PC-9 (cell line): ENCODE measurements around the gene PTPRM. TPM values are rescaled to one million over a fixed set of nuclear protein-coding genes. Genes with fewer than 3 reads are reported as not detected.

ENCODE experiments used
- BruUV-seq: library from RNA; stranded (reverse); fragments of 400-500 nt; replicated peaks from 2 replicates; lab custom pipeline; 2021; lab: Mats Ljungman, UMichigan
- CTCF ChIA-PET: fragments of 300-600 bp; sonication (Branson Sonifier 250); formaldehyde crosslinking; loops from one replicate; lab custom pipeline; 2022; ENCODE audit warnings: antibody characterized with exemption; lab: Charles Lee
- POLR2A ChIA-PET: fragments of 300-600 bp; sonication (Branson Sonifier 250); formaldehyde crosslinking; loops from one replicate; lab custom pipeline; 2022; ENCODE audit warnings: antibody characterized with exemption; ENCODE audit not compliant: unreplicated experiment; lab: Charles Lee
- DNase-seq, 2 experiments: peaks; one replicate each; pipeline versions ENCODE4 v3.0.0 to v3.0.0-alpha.2; 2015 to 2022; ENCODE audit warnings: mixed read lengths in 1 of 2
- H2AFZ ChIP-seq: fragments of 200-600 bp; sonication (generic); 2 replicates; pipeline ENCODE4 v1.8.1; 2017; ENCODE audit warnings: antibody characterized with exemption
- H3F3A ChIP-seq: fragments of 200-600 bp; sonication (generic); 2 replicates; pipeline ENCODE4 v1.8.1; 2017; ENCODE audit warnings: antibody characterized with exemption, mild to moderate bottlenecking, low read depth; ENCODE audit not compliant: insufficient read depth
- H3K27ac ChIP-seq: fragments of 200-600 bp; sonication (generic); 2 replicates; pipeline ENCODE4 v1.6.1; 2016; ENCODE audit warnings: mixed run types
- H3K27me3 ChIP-seq: fragments of 200-600 bp; sonication (generic); 2 replicates; pipeline ENCODE4 v1.6.1; 2016; ENCODE audit warnings: low read depth, mixed run types; ENCODE audit not compliant: insufficient read depth
- H3K36me3 ChIP-seq: fragments of 200-600 bp; sonication (generic); 2 replicates; pipeline ENCODE4 v1.6.1; 2016; ENCODE audit warnings: low read depth, mixed run types
- H3K4me1 ChIP-seq: fragments of 200-600 bp; sonication (generic); replicated peaks from 2 replicates; pipeline ENCODE4 v1.6.1; 2016; ENCODE audit warnings: mixed run types; ENCODE audit not compliant: insufficient read depth
- H3K4me2 ChIP-seq: fragments of 200-600 bp; sonication (generic); 2 replicates; pipeline ENCODE4 v1.6.1; 2017; ENCODE audit warnings: mixed run types
- H3K4me3 ChIP-seq: fragments of 200-600 bp; sonication (generic); 2 replicates; pipeline ENCODE4 v1.6.1; 2016; ENCODE audit warnings: mixed run types
- H3K79me2 ChIP-seq: fragments of 200-600 bp; sonication (generic); 2 replicates; pipeline ENCODE4 v1.6.1; 2017; ENCODE audit warnings: low read depth, mixed run types
- H3K9me2 ChIP-seq: fragments of 200-600 bp; sonication (generic); 2 replicates; pipeline ENCODE4 v1.8.1; 2017; ENCODE audit warnings: mild to moderate bottlenecking; ENCODE audit not compliant: insufficient read depth
- H3K9me3 ChIP-seq: fragments of 200-600 bp; sonication (generic); 2 replicates; pipeline ENCODE4 v1.8.1; 2016; ENCODE audit warnings: low read depth; ENCODE audit not compliant: insufficient read depth
- H4K20me1 ChIP-seq: fragments of 200-600 bp; sonication (generic); 2 replicates; pipeline ENCODE4 v1.8.1; 2017; ENCODE audit not compliant: insufficient read depth
- EZH2 ChIP-seq: fragments of 200-600 bp; sonication (generic); IDR thresholded peaks from 2 replicates; pipeline ENCODE4 v1.8.0; 2017; ENCODE audit warnings: antibody characterized with exemption, low read depth
- intact Hi-C: fragments of 100-400 bp; cut with micrococcal nuclease; formaldehyde crosslinking; loops from one replicate; pipeline ENCODE4 v1.10.0; 2022; ENCODE audit not compliant: unreplicated experiment
- total RNA-seq: library from RNA; stranded (reverse); gene quantifications from 2 replicates; pipeline ENCODE4 v1.2.3, GENCODE V29; 2021
- TF ChIP-seq, protein P1 (sequence below): fragments of 200-600 bp; sonication (generic); conservative IDR thresholded peaks from 2 replicates; pipeline ENCODE4 v1.6.1; 2017; ENCODE audit warnings: mixed run types, antibody characterized with exemption, mild to moderate bottlenecking, moderate library complexity

Gene PTPRM
- total RNA-seq, 1 experiment from 2014 or later: 32.5 TPM

DNA sequence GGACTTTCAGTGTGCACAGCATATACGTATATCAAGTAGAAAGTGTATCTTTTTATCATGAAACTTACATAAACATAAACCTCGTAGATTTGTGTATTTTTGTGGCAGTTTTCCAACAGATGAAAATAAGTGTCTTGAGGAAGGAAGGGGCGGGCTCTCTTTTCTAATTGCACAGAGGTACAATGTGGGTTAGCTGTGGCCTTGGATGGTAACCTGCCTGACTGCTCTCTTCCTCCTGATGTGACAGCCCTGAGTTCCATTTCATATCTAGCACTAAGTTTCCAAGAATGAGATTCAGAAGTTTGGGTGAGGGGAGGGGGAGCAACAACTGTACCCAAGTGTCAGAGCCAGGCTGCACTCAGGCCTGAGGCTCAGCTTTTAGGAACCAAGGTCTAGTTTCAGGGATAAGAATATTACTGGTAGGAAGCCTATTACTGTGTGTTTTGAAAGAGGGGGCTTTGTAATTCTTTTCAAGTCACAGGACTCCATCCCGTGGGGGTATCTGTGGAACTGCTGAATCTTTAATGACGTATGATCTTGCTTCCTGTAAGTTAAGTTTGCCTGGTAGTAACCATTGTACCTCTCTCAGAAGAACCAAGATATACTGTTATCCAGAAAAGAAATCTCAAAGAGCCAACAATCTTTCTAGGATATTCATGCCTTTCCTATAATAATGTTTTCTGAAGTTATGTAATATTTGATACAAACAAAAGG, 483.7 kb downstream of the PTPRM start:
- H3K27ac ChIP-seq: no peak overlapping the region
- H3K4me3 ChIP-seq: no peak overlapping the region
- no peaks in the 10 kb centered on the region for H3K27me3 ChIP-seq
- BruUV-seq: no TSS peak
- no peak overlapping the region for H3K4me2 ChIP-seq
- CTCF ChIA-PET: no interaction called here
- H3K4me1 ChIP-seq: peaks cover 17% of the 10 kb centered on the region
- intact Hi-C loops: no loop called here
- POLR2A ChIA-PET: no interaction called here
- H3K36me3 ChIP-seq: no peaks in the 10 kb centered on the region
- no peaks in the 10 kb centered on the region for H3K9me3 ChIP-seq
- H3F3A ChIP-seq: no peaks in the 10 kb centered on the region
- H2AFZ ChIP-seq: no peak overlapping the region
- no peaks in the 10 kb centered on the region for H3K9me2 ChIP-seq
- H3K79me2 ChIP-seq: no peaks in the 10 kb centered on the region
- no peaks in the 10 kb centered on the region for H4K20me1 ChIP-seq
- no peak for TF ChIP-seq EZH2
- TF ChIP-seq, protein P1, sequence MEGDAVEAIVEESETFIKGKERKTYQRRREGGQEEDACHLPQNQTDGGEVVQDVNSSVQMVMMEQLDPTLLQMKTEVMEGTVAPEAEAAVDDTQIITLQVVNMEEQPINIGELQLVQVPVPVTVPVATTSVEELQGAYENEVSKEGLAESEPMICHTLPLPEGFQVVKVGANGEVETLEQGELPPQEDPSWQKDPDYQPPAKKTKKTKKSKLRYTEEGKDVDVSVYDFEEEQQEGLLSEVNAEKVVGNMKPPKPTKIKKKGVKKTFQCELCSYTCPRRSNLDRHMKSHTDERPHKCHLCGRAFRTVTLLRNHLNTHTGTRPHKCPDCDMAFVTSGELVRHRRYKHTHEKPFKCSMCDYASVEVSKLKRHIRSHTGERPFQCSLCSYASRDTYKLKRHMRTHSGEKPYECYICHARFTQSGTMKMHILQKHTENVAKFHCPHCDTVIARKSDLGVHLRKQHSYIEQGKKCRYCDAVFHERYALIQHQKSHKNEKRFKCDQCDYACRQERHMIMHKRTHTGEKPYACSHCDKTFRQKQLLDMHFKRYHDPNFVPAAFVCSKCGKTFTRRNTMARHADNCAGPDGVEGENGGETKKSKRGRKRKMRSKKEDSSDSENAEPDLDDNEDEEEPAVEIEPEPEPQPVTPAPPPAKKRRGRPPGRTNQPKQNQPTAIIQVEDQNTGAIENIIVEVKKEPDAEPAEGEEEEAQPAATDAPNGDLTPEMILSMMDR: no peak
- no peak for DNase-seq

DNA sequence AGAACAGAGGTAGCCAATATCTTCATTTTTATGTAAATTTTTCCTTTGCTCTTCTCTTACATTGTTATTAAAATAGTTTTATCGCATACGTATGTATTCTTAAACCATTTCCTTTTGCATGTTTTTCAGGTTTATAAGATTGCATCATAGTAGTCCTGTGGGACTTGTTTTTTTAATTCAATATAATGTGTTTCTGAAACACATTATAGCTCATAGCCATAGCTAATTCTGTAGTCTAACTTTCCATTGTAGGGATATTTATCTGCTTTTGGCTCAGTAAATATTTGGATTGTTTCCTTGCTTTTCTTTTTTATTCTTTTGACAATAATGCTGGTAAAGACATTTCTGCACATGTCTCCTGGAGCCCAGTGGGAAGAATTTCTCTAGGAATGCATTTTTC, 484.3 kb downstream of the PTPRM start:
- Histone ChIP-seq H3K9me2 (no peaks in the 10 kb centered on the region), H3K27me3 (no peaks in the 10 kb centered on the region), H3K79me2 (no peaks in the 10 kb centered on the region), H3K4me3 (no peak overlapping the region), H3K4me2 (no peak overlapping the region), H3K36me3 (no peaks in the 10 kb centered on the region), H2AFZ (no peak overlapping the region), H3K27ac (no peak overlapping the region), H4K20me1 (no peaks in the 10 kb centered on the region), H3K9me3 (no peaks in the 10 kb centered on the region), H3K4me1 (peaks cover 17% of the 10 kb centered on the region), H3F3A (no peaks in the 10 kb centered on the region)
- POLR2A ChIA-PET: no interaction called here
- CTCF ChIA-PET: no interaction called here
- no peak for DNase-seq
- intact Hi-C loops: no loop called here
- no peak for TF ChIP-seq EZH2
- BruUV-seq: no TSS peak

DNA sequence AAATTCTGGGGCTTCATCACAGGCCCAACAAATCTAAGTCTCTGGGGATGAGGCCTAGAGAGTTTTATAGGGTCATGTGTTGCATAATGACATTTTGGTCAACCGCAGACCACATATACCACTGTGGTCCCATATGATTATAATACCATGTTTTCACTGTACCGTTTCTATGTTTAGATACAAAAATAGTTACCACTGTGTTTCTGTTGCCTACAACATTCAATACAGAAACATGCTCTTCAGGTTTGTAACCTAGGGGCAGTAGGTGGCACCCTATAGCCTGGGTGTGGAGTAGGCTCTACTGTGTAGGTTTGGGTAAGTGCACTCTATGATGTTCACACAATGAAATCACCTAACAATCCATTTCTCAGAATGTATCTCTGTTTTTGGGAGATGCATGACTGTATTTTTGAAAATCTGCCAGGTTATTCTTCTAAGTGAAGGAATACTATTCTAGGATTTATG, 485.2 kb downstream of the PTPRM start:
- peaks cover 17% of the 10 kb centered on the region for H3K4me1 ChIP-seq
- H3F3A ChIP-seq: no peaks in the 10 kb centered on the region
- no peak overlapping the region for H3K4me3 ChIP-seq
- no peak overlapping the region for H3K27ac ChIP-seq
- H3K36me3 ChIP-seq: no peaks in the 10 kb centered on the region
- no peaks in the 10 kb centered on the region for H3K79me2 ChIP-seq
- no peak for TF ChIP-seq EZH2
- TF ChIP-seq, protein P1: no peak
- BruUV-seq: no TSS peak
- ChIA-PET CTCF (no interaction called here), POLR2A (interaction anchor here (0.6 kb wide), 1 partner anchor 269 kb away, joined by 4 read pairs; no protein-coding TSS in a partner anchor)
- H4K20me1 ChIP-seq: no peaks in the 10 kb centered on the region
- H3K27me3 ChIP-seq: no peaks in the 10 kb centered on the region
- intact Hi-C loops: no loop called here
- no peak overlapping the region for H2AFZ ChIP-seq
- H3K9me2 ChIP-seq: no peaks in the 10 kb centered on the region
- peak in 1 of 2 experiments; percentile 5 for DNase-seq
- no peak overlapping the region for H3K4me2 ChIP-seq
- H3K9me3 ChIP-seq: no peaks in the 10 kb centered on the region
